GM12878 (cell line): ENCODE measurements around the gene C3. TPM values are rescaled to one million over a fixed set of nuclear protein-coding genes. Genes with fewer than 3 reads are reported as not detected.

Source experiments
- ATAC-seq: fragments of 200-7000 bp; cut with Tn5 transposase; 3 replicates; pipeline ENCODE4 v1.9.1; 2020; ENCODE audit warnings: mild to moderate bottlenecking, moderate library complexity
- BruUV-seq: library from RNA; stranded (reverse); fragments of 400-500 nt; replicated peaks from 2 replicates; lab custom pipeline; 2021; lab: Mats Ljungman, UMichigan
- CTCF ChIA-PET: fragments of 300-600 bp; sonication (Branson Sonifier 250); formaldehyde crosslinking; extraction: SDS; loops from one replicate; lab custom pipeline; 2021; ENCODE audit warnings: inconsistent platforms; lab: Yijun Ruan, JAX
- POLR2A ChIA-PET: fragments of 350-600 bp; formaldehyde crosslinking; extraction: SDS; loops from one replicate; lab custom pipeline; 2021; ENCODE audit warnings: inconsistent platforms; lab: Charles Lee
- RAD21 ChIA-PET: fragments of 300-600 bp; sonication (Branson Sonifier 250); formaldehyde crosslinking; loops from one replicate; lab custom pipeline; 2023; ENCODE audit warnings: antibody characterized with exemption; ENCODE audit not compliant: unreplicated experiment; lab: Charles Lee
- SMC1A ChIA-PET: fragments of 300-600 bp; sonication (Branson Sonifier 250); formaldehyde crosslinking; loops from one replicate; lab custom pipeline; 2023; ENCODE audit not compliant: unreplicated experiment, uncharacterized antibody; lab: Charles Lee
- DNase-seq: peaks from one replicate; pipeline ENCODE4 v3.0.0-alpha.2; 2011; ENCODE audit warnings: low read depth, low spot score
- FAIRE-seq: peaks from 3 replicates; lab custom pipeline; 2011; peaks lifted over from hg19 to GRCh38; lab: Jason Lieb, UNC
- H2AFZ ChIP-seq: 2 replicates; pipeline ENCODE4 v1.6.0; 2011; ENCODE audit warnings: low read depth, low read length, control low read depth; ENCODE audit not compliant: control insufficient read depth
- H3K27ac ChIP-seq: 2 replicates; pipeline ENCODE4 v1.5.1; 2011; ENCODE audit warnings: control low read depth; ENCODE audit not compliant: control insufficient read depth, insufficient read depth
- H3K27me3 ChIP-seq, 2 experiments: replicated peaks in 1 of 2; 2 replicates each; pipeline versions ENCODE4 v1.6.0 to v1.6.1; 2011; ENCODE audit warnings: low read length in 1 of 2; ENCODE audit not compliant: control insufficient read depth in 2 of 2, insufficient read depth in 2 of 2
- H3K36me3 ChIP-seq, 2 experiments: 2 replicates each; pipeline ENCODE4 v1.5.1; 2011; ENCODE audit warnings: low read length in 1 of 2; ENCODE audit not compliant: control insufficient read depth in 2 of 2, insufficient read depth in 2 of 2
- H3K4me1 ChIP-seq: 2 replicates; pipeline ENCODE4 v1.6.1; 2011; ENCODE audit warnings: mild to moderate bottlenecking, low read length, moderate library complexity, mixed read lengths; ENCODE audit not compliant: control insufficient read depth, insufficient read depth
- H3K4me2 ChIP-seq: 2 replicates; pipeline ENCODE4 v1.6.0; 2011; ENCODE audit warnings: control low read depth; ENCODE audit not compliant: control insufficient read depth, insufficient read depth
- H3K4me3 ChIP-seq: fragments of 200-600 bp; sonication (generic); 2 replicates; pipeline ENCODE4 v1.5.1; 2016
- H3K79me2 ChIP-seq: 2 replicates; pipeline ENCODE4 v1.6.0; 2011; ENCODE audit warnings: low read length; ENCODE audit not compliant: control insufficient read depth, insufficient read depth
- H3K9ac ChIP-seq: 2 replicates; pipeline ENCODE4 v1.8.0; 2011; ENCODE audit warnings: low read length, control low read depth, mixed read lengths; ENCODE audit not compliant: control insufficient read depth, insufficient read depth
- H3K9me3 ChIP-seq: replicated peaks from 3 replicates; pipeline ENCODE4 v1.5.1; 2011; ENCODE audit warnings: mild to moderate bottlenecking, low read length; ENCODE audit not compliant: control insufficient read depth, insufficient read depth
- H4K20me1 ChIP-seq: 2 replicates; pipeline ENCODE4 v1.6.0; 2011; ENCODE audit not compliant: control insufficient read depth, insufficient read depth
- BACH1 ChIP-seq: fragments of 450-650 bp; IDR thresholded peaks from 2 replicates; pipeline ENCODE4 v1.6.1; 2017; ENCODE audit warnings: mild to moderate bottlenecking, borderline replicate concordance
- BHLHE40 ChIP-seq, 2 experiments: fragments of 450-650 bp in 1 of 2; IDR thresholded peaks; 2 replicates each; pipeline ENCODE4 v1.6.1; 2011 to 2017; ENCODE audit warnings: low read depth in 2 of 2, borderline replicate concordance in 1 of 2, improper control_type of control experiment in 1 of 2, low read length in 1 of 2, mild to moderate bottlenecking in 1 of 2
- BMI1 ChIP-seq: fragments of 450-650 bp; IDR thresholded peaks from 2 replicates; pipeline ENCODE4 v1.6.1; 2016; ENCODE audit warnings: mild to moderate bottlenecking, moderate library complexity, borderline replicate concordance
- CREM ChIP-seq: IDR thresholded peaks from 2 replicates; pipeline ENCODE4 v1.6.1; 2014; ENCODE audit warnings: antibody characterized with exemption, low read depth
- KLF5 ChIP-seq: fragments of 450-650 bp; IDR thresholded peaks from 2 replicates; pipeline ENCODE4 v1.6.1; 2014; ENCODE audit warnings: mild to moderate bottlenecking; ENCODE audit not compliant: partially characterized antibody
- NBN ChIP-seq: fragments of 450-650 bp; IDR thresholded peaks from 2 replicates; pipeline ENCODE4 v1.6.1; 2016
- NFYA ChIP-seq: IDR thresholded peaks from 2 replicates; pipeline ENCODE4 v1.6.1; 2011; ENCODE audit warnings: low read depth, mild to moderate bottlenecking, low read length, improper control_type of control experiment, borderline replicate concordance
- SMARCA5 ChIP-seq: fragments of 450-650 bp; IDR thresholded peaks from 2 replicates; pipeline ENCODE4 v1.6.1; 2017; ENCODE audit warnings: mild to moderate bottlenecking
- STAT1 ChIP-seq: fragments of 450-650 bp; conservative IDR thresholded peaks from 2 replicates; pipeline ENCODE4 v1.6.1; 2014; ENCODE audit warnings: antibody characterized with exemption, mild to moderate bottlenecking
- WGBS: methylation state at CpG from one replicate; pipeline ENCODE4 v1.1.6; 2016; ENCODE audit warnings: low lambda C conversion rate; ENCODE audit not compliant: insufficient replicate concordance, insufficient coverage; ENCODE audit errors: missing lambda C conversion rate; 5-methylcytosine and 5-hydroxymethylcytosine counted together
- in situ Hi-C: fragments of 300-500 bp; cut with MboI; formaldehyde crosslinking; loops from 9 replicates; pipeline ENCODE4 v1.14.3; 2018; ENCODE audit warnings: mixed read lengths
- intact Hi-C: fragments of 100-400 bp; cut with micrococcal nuclease; formaldehyde crosslinking; loops from one replicate; pipeline ENCODE4 v1.14.2; 2022; ENCODE audit not compliant: unreplicated experiment
- polyA plus RNA-seq, 11 experiments: library from polyadenylated mRNA; depleted of rRNA in 4 of 11; unstranded in 6 of 11; stranded (reverse) in 5 of 11; fragments of >200 nt; fragmentation: Nextera tagmentation in 4 of 11; fragmentation: Illumina TruSeq in 1 of 11; extraction: Ambion mirVana in 4 of 11; extraction: Trizol in 1 of 11; gene quantifications; 1 replicate in 1 of 11; 2 replicates in 10 of 11; pipeline versions ENCODE4 v1.2.1 to v1.2.3, GENCODE V29; 2011 to 2016; ENCODE audit warnings: inconsistent platforms in 2 of 11, missing spikeins in 2 of 11, low read depth in 1 of 11
- total RNA-seq, 4 experiments: library from RNA; depleted of rRNA in 3 of 4; stranded (reverse); fragments of >200 nt in 3 of 4; fragmentation: Illumina TruSeq in 1 of 4; extraction: Trizol in 1 of 4; gene quantifications; 2 replicates each; pipeline versions ENCODE4 v1.2.1 to v1.2.3, GENCODE V29; 2013 to 2021
- TF ChIP-seq, protein P1 (sequence below): fragments of 450-650 bp; IDR thresholded peaks from 2 replicates; pipeline ENCODE4 v1.6.1; 2014; ENCODE audit warnings: mild to moderate bottlenecking

Gene C3
- total and polyA plus RNA-seq, 10 of the 15 experiments (the other 5 are each of a cell fraction or from before 2014, with no cell fraction given), result 0.20 to 6.7 (median 0.72) TPM

DNA sequence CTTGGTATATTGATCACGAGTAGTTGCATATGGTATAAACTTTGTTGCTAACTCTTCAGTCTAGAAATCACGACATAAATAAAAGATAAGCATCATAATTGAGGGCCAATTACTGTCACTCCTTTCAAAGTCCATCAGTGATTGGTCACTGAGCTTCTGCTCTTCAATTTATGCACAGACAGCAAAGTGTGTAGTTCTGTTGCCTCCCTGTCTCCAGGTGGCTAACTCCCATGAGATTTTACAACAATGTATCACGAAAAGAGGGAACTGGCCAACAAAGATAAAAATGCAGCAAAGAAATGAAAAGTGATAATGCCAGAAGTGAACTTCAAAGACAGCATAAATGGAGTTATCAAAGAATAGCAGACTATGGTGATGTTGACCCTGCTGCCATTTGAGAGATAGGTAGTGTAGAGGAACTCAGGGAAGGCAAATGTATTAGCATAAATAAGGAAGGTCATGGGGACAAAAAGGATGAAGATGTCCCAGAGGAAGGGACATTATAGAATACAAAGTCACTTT, 37.8 kb downstream of the C3 start:
- RAD21 ChIA-PET, result no interaction called here
- no peak overlapping the region for H2AFZ ChIP-seq
- in situ Hi-C loops, result no loop called here
- no peak overlapping the region for H3K4me3 ChIP-seq
- TF ChIP-seq BACH1, result no peak
- no peak for TF ChIP-seq BHLHE40 (IDR thresholded peaks at IDR 0.05; ENCODE audit: borderline replicate concordance in 1 of 2, low read depth in 2 of 2, low read length in 1 of 2)
- TF ChIP-seq BMI1, result no peak
- TF ChIP-seq NFYA, result no peak
- TF ChIP-seq, protein P1, sequence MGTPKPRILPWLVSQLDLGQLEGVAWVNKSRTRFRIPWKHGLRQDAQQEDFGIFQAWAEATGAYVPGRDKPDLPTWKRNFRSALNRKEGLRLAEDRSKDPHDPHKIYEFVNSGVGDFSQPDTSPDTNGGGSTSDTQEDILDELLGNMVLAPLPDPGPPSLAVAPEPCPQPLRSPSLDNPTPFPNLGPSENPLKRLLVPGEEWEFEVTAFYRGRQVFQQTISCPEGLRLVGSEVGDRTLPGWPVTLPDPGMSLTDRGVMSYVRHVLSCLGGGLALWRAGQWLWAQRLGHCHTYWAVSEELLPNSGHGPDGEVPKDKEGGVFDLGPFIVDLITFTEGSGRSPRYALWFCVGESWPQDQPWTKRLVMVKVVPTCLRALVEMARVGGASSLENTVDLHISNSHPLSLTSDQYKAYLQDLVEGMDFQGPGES, result no peak
- TF ChIP-seq NBN, result no peak
- no peak for TF ChIP-seq CREM
- no peak for TF ChIP-seq KLF5
- TF ChIP-seq SMARCA5, result no peak
- TF ChIP-seq STAT1, result no peak
- TF ChIP-seq, all 136 proteins: peak for 0
- Histone ChIP-seq H3K27me3 (no peaks in the 10 kb centered on the region), H3K4me1 (peaks cover 6% of the 10 kb centered on the region), H4K20me1 (no peaks in the 10 kb centered on the region), H3K27ac (no peak overlapping the region), H3K79me2 (no peaks in the 10 kb centered on the region), H3K9me3 (no peaks in the 10 kb centered on the region), H3K4me2 (no peak overlapping the region), H3K36me3 (no peaks in the 10 kb centered on the region; a peak in 1 of 4 replicates), H3K9ac (no peak overlapping the region)
- DNase-seq, result no peak
- no peak for FAIRE-seq
- intact Hi-C loops, result no loop called here
- no peak for ATAC-seq
- POLR2A ChIA-PET, result interaction anchor here (0.8 kb wide), 1 partner anchor 10 kb away, joined by 3 read pairs; no protein-coding TSS in a partner anchor
- WGBS, result 0% methylated on average over 3 of the region's 3 CpGs
- SMC1A ChIA-PET, result interaction anchor here (1.2 to 1.3 kb wide), 2 partner anchors 21 to 35 kb away, joined by 3 read pairs; no protein-coding TSS in a partner anchor
- CTCF ChIA-PET, result interaction anchor here (0.6 kb wide), 1 partner anchor 9 kb away, joined by 5 read pairs; no protein-coding TSS in a partner anchor
- no TSS peak for BruUV-seq
